Tongue (tissue), 2 donors: ENCODE measurements around the gene CORO6. TPM values are rescaled to one million over a fixed set of nuclear protein-coding genes. Genes with fewer than 3 reads are reported as not detected.

ENCODE experiments used
- small RNA-seq: library from RNA; depleted of rRNA; stranded (forward); fragments of <200 nt; gene quantifications from one replicate; pipeline ENCODE3, GENCODE V24; 2014; ENCODE audit warnings: low replicate concordance
- total RNA-seq: library from RNA; depleted of rRNA; stranded (reverse); fragments of >200 nt; gene quantifications from one replicate; pipeline ENCODE4 v1.2.3, GENCODE V29; 2014

CORO6 gene
- total RNA-seq, 1 donor from 2014 or later, result 62.7 TPM

Small RNA genes lying within 50 kb of the gene (small RNA-seq; reads per million reads assigned to genes)
- gene RNU6-920P, result not detected

Other genes with a start within 250 kb of the CORO6 start
- gene TAOK1, start 232.5 kb downstream of the CORO6 start, total RNA-seq, result 63.6 TPM
- gene ABHD15, start 55.9 kb downstream of the CORO6 start, total RNA-seq, result 4.5 TPM
- 54.5 TPM for gene TP53I13, start 54.2 kb downstream of the CORO6 start, total RNA-seq
- 19.3 TPM for gene GIT1, start 33.3 kb downstream of the CORO6 start, total RNA-seq
- gene ANKRD13B, start 29.8 kb downstream of the CORO6 start, total RNA-seq, result 13.8 TPM